ENCODE data around the gene OR52E1.

DNA sequence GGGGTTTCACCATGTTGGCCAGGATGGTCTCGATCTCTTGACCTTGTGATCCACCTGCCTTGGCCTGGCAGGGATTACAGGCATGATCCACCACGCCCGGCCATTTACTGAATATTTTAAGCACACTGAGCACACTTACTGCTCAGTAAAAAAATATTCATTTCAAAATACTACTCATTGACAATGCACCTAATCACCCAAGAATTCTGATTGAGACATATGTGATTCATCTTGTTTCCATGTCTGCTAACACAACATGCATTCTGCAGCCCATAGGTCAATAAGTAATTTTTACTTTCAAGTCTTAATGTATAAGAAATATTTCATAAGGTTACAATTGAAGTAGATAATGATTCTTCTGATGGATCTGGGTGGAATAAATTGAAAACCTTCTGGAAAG, 27.3 kb upstream of the OR52E1 start:
- TF ChIP-seq, protein P1, sequence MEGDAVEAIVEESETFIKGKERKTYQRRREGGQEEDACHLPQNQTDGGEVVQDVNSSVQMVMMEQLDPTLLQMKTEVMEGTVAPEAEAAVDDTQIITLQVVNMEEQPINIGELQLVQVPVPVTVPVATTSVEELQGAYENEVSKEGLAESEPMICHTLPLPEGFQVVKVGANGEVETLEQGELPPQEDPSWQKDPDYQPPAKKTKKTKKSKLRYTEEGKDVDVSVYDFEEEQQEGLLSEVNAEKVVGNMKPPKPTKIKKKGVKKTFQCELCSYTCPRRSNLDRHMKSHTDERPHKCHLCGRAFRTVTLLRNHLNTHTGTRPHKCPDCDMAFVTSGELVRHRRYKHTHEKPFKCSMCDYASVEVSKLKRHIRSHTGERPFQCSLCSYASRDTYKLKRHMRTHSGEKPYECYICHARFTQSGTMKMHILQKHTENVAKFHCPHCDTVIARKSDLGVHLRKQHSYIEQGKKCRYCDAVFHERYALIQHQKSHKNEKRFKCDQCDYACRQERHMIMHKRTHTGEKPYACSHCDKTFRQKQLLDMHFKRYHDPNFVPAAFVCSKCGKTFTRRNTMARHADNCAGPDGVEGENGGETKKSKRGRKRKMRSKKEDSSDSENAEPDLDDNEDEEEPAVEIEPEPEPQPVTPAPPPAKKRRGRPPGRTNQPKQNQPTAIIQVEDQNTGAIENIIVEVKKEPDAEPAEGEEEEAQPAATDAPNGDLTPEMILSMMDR (IDR thresholded peaks at IDR 0.05; ENCODE audit: low read depth, low read length, poor library complexity, severe bottlenecking) = no peak
- TF ChIP-seq EZH2phosphoT487 (IDR thresholded peaks at IDR 0.05; ENCODE audit: borderline replicate concordance, low read length) = no peak

Data from DOHH2 (cell line).